ENCODE results near the gene PDE4B.
"Not testable (repeated sequence)": the region's sequence is repeated elsewhere in the genome, so short reads cannot be mapped to it uniquely, and the experiment has no call there.

- TF ChIP-seq CTCF (IDR thresholded peaks at IDR 0.05; ENCODE audit: low read depth, low read length); EZH2phosphoT487 (IDR thresholded peaks at IDR 0.05; ENCODE audit: low read depth): not testable (repeated sequence)
Measured at GRCh38 chr1:66100959-66101358, 308.3 kb downstream of the PDE4B start.
